ENCODE data around the gene ARCN1. TPM values are rescaled to one million over a fixed set of nuclear protein-coding genes. Genes with fewer than 3 reads are reported as not detected.
A peak's percentile ranks its signal among the peaks of the same experiment; 100 is the strongest.

ARCN1 gene
- total and polyA plus RNA-seq, 9 of the 15 experiments (the other 6 are each of a cell fraction or from before 2014, with no cell fraction given), result 30.0 to 224 (median 76.4) TPM

GRCh38 chr11:118608360-118609227 is 36.4 kb downstream of the ARCN1 start (continued):
- TF ChIP-seq CHAMP1 (IDR thresholded peaks at IDR 0.05) (no peak), NEUROD1 (IDR thresholded peaks at IDR 0.05; ENCODE audit: borderline replicate concordance, low read depth, low read length, partially characterized antibody) (peak; percentile 26), CBX1 (IDR thresholded peaks at IDR 0.05; ENCODE audit: low read depth) (no peak; the same call in none of the 2 replicates), RB1 (IDR thresholded peaks at IDR 0.05; ENCODE audit: low read depth) (peak; percentile 54; the same call in 1 of the 2 replicates), YBX1 (IDR thresholded peaks at IDR 0.05) (no peak), NR3C1 (CRISPR knock-in tag; IDR thresholded peaks at IDR 0.05) (peak; percentile 85), ZNF584 (CRISPR knock-in tag; IDR thresholded peaks at IDR 0.05; ENCODE audit: low read depth) (0 out of 2 replicates have a peak, but pooled peaks have one; percentile 29), MXI1 (IDR thresholded peaks at IDR 0.05; ENCODE audit: low read depth, low read length) (peak; percentile 49; the same call in 1 of the 2 replicates), L3MBTL2 (IDR thresholded peaks at IDR 0.05) (peak; percentile 96), CHCHD3 (CRISPR knock-in tag; IDR thresholded peaks at IDR 0.05) (no peak), REST (IDR thresholded peaks at IDR 0.05; ENCODE audit: borderline replicate concordance) (no peak), REST (CRISPR knock-in tag; IDR thresholded peaks at IDR 0.05; ENCODE audit: low read depth) (peak; percentile 48; the same call in 1 of the 2 replicates), XRCC3 (IDR thresholded peaks at IDR 0.05) (no peak), ZNF140 (CRISPR knock-in tag; IDR thresholded peaks at IDR 0.05) (no peak), HDAC2 (IDR thresholded peaks at IDR 0.05) (peak; percentile 66; the same call in 1 of the 2 replicates), TRIM24 (IDR thresholded peaks at IDR 0.05) (peak; percentile 13 to 33; a peak in 1 of 4 replicates)

Data from K562 (cell line).